Dendritic cell treated with granulocyte-macrophage colony-stimulating factor and Interleukin-4, amounts not matched to agents 40 ng/mL and 50 ng/mL, for 4 days (primary cell): Measurements from ENCODE around the gene CYTL1.
"Not testable (repeated sequence)": the region's sequence is repeated elsewhere in the genome, so short reads cannot be mapped to it uniquely, and the experiment has no call there.

Experiments used
- H3K27ac Mint-ChIP-seq: one replicate; pipeline ENCODE4 v1.8.0; 2022; ENCODE audit warnings: mild to moderate bottlenecking, mixed read lengths
- H3K27me3 Mint-ChIP-seq: one replicate; pipeline ENCODE4 v1.8.0; 2022; ENCODE audit warnings: mild to moderate bottlenecking, mixed read lengths
- H3K36me3 Mint-ChIP-seq: one replicate; pipeline ENCODE4 v1.8.0; 2022; ENCODE audit warnings: low read depth, mixed read lengths
- H3K4me1 Mint-ChIP-seq: one replicate; pipeline ENCODE4 v1.8.0; 2022; ENCODE audit warnings: low read depth, mixed read lengths
- H3K4me3 Mint-ChIP-seq: one replicate; pipeline ENCODE4 v1.8.0; 2022; ENCODE audit warnings: mild to moderate bottlenecking, moderate library complexity, mixed read lengths
- H3K9me3 Mint-ChIP-seq: one replicate; pipeline ENCODE4 v1.8.0; 2022; ENCODE audit warnings: mixed read lengths
- intact Hi-C: fragments of 100-400 bp; cut with micrococcal nuclease; formaldehyde crosslinking; loops from one replicate; pipeline ENCODE4 v1.15.0; 2022

The CYTL1 gene

DNA sequence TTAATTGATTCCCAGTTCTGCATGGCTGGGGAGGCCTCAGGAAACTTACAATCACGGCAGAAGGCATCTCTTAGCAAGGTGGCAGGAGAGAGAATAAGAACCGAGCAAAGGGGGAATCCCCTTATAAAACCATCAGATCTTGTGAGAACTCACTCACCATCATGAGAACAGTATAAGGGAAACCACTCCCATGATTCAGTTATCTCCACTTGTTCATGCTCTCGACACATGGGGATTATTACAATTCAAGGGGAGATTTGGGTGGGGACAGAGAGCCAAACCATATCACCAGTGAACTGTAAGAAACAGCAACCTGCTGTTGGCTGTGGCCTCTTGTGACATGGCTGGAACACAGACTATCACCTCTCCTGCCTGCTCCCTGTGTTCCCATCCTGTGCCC, 7.1 kb upstream of the CYTL1 start:
- intact Hi-C loops = no loop called here
- no peak overlapping the region for H3K27ac Mint-ChIP-seq
- no peaks in the 10 kb centered on the region for H3K36me3 Mint-ChIP-seq
- H3K4me3 Mint-ChIP-seq = no peak overlapping the region
- H3K4me1 Mint-ChIP-seq = peaks cover 29% of the 10 kb centered on the region
- H3K27me3 Mint-ChIP-seq = no peaks in the 10 kb centered on the region
- H3K9me3 Mint-ChIP-seq = no peaks in the 10 kb centered on the region

DNA sequence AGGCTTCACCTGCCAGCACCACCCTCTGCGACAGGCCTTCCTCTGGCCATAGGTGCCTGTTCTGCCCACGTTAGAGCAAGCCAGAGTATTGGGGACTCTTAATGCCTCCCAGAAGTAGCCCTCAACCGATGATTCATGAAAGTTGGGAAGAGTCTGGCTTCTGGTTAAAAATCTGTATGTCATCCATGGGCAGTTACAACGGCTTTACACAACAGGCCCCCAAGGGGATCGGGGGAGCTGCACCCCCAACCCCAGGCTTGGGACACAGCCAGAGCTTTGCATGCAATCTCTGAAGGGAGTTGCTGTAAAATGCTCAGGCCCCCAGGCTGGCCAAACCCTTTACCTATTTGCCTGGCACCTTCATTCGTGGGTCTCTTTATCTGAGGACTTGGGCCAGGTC, 5.4 kb upstream of the CYTL1 start:
- no peaks in the 10 kb centered on the region for H3K9me3 Mint-ChIP-seq
- H3K4me1 Mint-ChIP-seq = peaks cover 22% of the 10 kb centered on the region
- H3K4me3 Mint-ChIP-seq = no peak overlapping the region
- peaks cover under 1% of the 10 kb centered on the region for H3K27me3 Mint-ChIP-seq
- intact Hi-C loops = no loop called here
- no peaks in the 10 kb centered on the region for H3K36me3 Mint-ChIP-seq
- no peak overlapping the region for H3K27ac Mint-ChIP-seq

DNA sequence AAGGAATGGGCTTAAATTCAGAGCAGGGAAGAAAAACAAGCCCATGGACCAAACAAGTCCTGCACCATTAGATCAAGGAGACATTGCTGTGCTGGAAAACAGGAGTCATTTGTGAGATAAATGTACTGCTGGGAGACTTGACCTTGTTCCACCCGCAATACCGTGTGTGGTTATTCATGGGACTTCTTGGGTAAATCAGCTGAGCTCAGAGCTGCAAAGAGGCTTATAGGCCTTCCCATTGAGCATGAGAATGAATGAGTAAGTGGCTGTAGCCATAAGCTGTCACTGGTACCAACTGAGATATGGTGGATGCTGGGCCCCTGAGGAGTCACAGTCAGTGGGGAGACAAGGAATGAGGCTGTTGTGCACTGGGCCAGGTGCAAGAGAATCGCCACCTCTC, 2.3 kb upstream of the CYTL1 start:
- no peak overlapping the region for H3K27ac Mint-ChIP-seq
- H3K4me3 Mint-ChIP-seq = no peak overlapping the region
- peaks cover 35% of the 10 kb centered on the region for H3K4me1 Mint-ChIP-seq
- H3K36me3 Mint-ChIP-seq = no peaks in the 10 kb centered on the region
- intact Hi-C loops = no loop called here
- H3K27me3 Mint-ChIP-seq = peaks cover 10% of the 10 kb centered on the region
- H3K9me3 Mint-ChIP-seq = no peaks in the 10 kb centered on the region

DNA sequence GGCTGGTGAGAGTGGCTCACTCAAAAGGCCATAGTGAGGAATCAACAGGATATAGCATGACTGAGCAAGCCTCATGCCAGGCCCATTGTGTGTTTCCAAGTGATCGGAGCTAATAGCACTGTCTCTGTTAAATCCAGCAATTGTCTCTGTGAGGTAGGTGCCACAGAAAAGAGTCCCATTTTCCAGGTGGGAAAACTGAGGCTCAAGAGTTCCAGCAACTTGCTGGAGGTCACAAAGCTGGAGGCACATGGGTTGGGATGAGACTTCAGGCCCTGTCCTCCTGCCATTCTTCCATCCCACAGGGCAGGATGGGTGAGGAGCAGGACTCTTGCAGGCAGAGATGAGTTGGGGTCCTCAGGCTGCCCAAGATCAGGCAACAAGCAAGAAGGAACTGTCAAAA, 1.1 kb upstream of the CYTL1 start:
- intact Hi-C loops = no loop called here
- no peak overlapping the region for H3K4me3 Mint-ChIP-seq
- H3K27me3 Mint-ChIP-seq = peaks cover 10% of the 10 kb centered on the region
- no peaks in the 10 kb centered on the region for H3K9me3 Mint-ChIP-seq
- peaks cover 27% of the 10 kb centered on the region for H3K4me1 Mint-ChIP-seq
- no peaks in the 10 kb centered on the region for H3K36me3 Mint-ChIP-seq
- H3K27ac Mint-ChIP-seq = no peak overlapping the region

DNA sequence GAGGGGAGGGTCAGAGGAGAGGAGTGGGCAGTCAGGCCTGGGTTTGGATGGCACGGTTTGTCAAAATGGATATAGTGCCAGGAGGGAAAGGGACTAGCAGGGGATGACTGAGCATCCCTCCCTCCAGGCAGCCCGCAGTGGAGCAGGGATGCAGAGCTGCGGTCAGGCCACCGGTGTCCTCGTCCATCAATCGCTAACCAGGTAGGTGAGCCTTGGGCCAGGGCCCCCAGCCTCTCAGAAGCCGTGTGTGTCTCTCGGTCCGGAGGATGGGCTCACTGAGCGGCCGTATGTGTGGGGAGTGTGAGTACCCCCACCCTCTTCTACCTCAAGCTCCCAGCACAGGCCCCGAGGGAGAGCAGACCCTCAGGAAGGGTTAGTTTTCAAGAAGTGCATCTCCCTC, 538 bp upstream of the CYTL1 start:
- Mint-ChIP-seq H3K4me3 (no peak overlapping the region), H3K27me3 (peaks cover 10% of the 10 kb centered on the region), H3K9me3 (no peaks in the 10 kb centered on the region), H3K36me3 (no peaks in the 10 kb centered on the region), H3K4me1 (peaks cover 22% of the 10 kb centered on the region), H3K27ac (no peak overlapping the region)
- intact Hi-C loops = no loop called here

DNA sequence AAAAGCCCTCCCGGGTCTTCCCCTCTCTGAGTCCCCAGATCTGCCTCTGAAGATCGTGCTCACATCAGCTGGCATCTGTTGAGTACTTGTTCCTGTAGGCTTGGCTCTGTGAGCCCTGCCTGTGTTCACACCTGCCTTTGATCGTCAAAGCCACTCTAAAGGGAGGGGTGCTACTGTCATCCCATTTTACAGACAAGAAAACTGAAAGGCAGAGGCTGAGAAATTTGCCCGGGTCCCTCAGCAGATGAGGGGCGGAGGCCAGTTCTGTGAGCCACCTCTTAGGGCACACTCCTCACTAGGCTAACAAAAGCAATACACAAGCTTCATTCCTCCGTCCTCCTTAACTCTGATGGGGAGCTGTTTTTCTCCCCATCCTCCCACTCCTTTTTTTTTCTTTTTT, 655 bp downstream of the CYTL1 start:
- H3K36me3 Mint-ChIP-seq = no peaks in the 10 kb centered on the region
- no peak overlapping the region for H3K27ac Mint-ChIP-seq
- H3K9me3 Mint-ChIP-seq = no peaks in the 10 kb centered on the region
- H3K4me3 Mint-ChIP-seq = peak overlapping the region; percentile 2
- peaks cover 14% of the 10 kb centered on the region for H3K4me1 Mint-ChIP-seq
- peaks cover 10% of the 10 kb centered on the region for H3K27me3 Mint-ChIP-seq
- intact Hi-C loops = no loop called here

DNA sequence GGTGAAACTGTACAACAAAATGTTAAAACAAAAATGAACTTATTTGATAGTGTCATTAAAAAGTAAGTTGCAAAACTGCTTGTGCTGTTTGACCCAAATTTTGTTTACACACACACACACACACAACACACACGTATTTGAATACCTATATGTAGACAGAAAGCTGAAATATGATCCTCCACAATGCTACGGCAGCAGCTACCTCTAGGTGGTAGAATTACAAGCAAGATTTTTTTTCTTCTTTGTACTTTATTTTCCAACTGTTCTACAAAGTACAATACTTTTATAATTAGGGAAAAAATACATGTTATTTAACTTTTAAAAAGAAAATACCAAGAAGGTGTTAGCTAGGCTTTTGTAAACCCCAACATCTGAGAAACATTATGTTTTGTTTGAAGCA, 1.2 kb downstream of the CYTL1 start:
- H3K9me3 Mint-ChIP-seq = no peaks in the 10 kb centered on the region
- H3K27ac Mint-ChIP-seq = no peak overlapping the region
- H3K4me1 Mint-ChIP-seq = peaks cover 14% of the 10 kb centered on the region
- H3K36me3 Mint-ChIP-seq = no peaks in the 10 kb centered on the region
- no peak overlapping the region for H3K4me3 Mint-ChIP-seq
- peaks cover 10% of the 10 kb centered on the region for H3K27me3 Mint-ChIP-seq
- intact Hi-C loops = no loop called here

DNA sequence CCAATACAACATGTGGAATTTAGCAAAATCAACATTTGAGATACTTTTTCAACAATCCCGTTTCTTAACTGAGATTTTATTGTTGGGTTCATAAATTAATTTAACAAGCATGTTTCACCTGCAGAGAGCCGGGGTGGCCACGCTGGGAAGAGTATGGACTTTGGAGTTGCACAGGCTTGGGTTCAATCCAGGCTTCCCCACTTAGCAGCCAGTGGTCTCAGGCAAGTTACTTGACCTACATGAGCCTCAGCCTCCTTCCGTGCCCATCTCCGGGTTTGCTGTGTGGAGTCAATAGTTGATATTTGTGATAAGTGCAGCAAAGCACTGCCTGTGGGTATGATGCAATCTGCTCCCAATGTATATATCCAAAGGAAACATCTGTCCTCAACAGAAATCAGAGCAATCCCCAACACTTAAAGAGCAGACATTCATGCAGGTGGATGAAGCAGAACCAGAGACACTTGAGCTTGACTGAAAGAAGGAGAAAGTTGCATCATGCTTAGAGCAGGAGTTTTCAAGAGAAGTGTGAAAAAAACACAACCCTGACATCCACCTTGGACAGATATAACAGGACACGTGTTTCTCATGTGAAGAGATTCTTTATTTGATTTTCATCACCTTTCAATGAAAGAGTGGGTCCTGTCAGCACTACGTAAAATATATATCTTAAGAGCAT, 5.1 kb downstream of the CYTL1 start:
- Mint-ChIP-seq H3K4me1 (peaks cover 8% of the 10 kb centered on the region), H3K27ac (no peak overlapping the region), H3K27me3 (peaks cover 4% of the 10 kb centered on the region), H3K9me3 (no peaks in the 10 kb centered on the region), H3K4me3 (no peak overlapping the region), H3K36me3 (no peaks in the 10 kb centered on the region)
- intact Hi-C loops = no loop called here

DNA sequence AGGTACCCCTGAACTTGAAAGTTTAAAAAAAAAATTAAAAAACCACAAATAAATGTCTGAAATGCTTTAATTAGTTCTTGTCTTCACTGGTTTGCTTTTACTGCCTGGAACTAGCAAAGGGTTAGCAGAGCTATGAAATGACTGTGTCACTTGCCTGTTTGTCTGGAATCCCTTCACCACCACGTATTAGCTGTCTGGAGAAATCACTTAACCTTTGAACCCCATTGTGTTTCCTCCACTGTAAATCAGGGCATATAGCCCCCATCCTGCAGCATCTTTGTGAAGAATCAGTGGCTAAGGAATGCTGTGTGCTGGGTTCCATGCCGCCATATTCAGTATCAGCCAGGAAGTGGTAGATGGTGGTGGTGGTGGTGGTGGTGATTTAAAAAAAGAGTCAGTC, 6.3 kb downstream of the CYTL1 start:
- intact Hi-C loops = no loop called here
- no peak overlapping the region for H3K4me3 Mint-ChIP-seq
- H3K36me3 Mint-ChIP-seq = no peaks in the 10 kb centered on the region
- H3K9me3 Mint-ChIP-seq = no peaks in the 10 kb centered on the region
- H3K27ac Mint-ChIP-seq = no peak overlapping the region
- no peaks in the 10 kb centered on the region for H3K27me3 Mint-ChIP-seq
- H3K4me1 Mint-ChIP-seq = peaks cover 4% of the 10 kb centered on the region

DNA sequence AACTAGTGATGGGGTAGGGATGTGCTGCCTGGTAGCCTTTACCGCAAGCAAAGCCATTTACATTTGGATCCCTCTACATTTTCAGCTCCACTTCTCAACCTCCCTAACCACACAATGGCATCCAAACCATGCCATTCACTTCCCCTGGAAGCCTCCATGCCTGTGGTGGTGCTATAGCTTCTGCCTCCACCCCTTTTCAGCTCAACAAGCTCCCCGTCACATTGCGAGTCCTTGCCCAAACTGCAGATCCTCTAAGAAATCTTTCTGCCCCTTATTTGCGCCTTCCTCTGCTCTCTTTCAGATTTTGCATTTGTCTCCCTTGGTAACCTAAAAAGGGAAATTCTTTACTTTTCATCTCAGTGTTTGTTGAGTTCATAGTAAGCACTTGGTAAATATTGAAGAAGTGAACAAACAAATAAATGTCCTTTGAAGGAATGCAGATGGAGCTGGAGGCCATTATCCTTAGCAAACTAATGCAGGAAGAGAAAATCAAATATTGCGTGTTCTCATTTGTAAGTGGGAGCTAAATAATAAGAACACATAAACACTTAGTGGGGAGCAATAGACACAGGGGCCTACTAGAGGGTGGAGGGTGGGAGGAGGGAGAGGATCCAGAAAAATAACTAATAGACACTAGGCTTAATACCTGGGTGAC, 6.9 kb downstream of the CYTL1 start:
- no peaks in the 10 kb centered on the region for H3K27me3 Mint-ChIP-seq
- intact Hi-C loops = no loop called here
- no peaks in the 10 kb centered on the region for H3K9me3 Mint-ChIP-seq
- H3K36me3 Mint-ChIP-seq = no peaks in the 10 kb centered on the region
- H3K4me1 Mint-ChIP-seq = no peaks in the 10 kb centered on the region
- no peak overlapping the region for H3K4me3 Mint-ChIP-seq
- no peak overlapping the region for H3K27ac Mint-ChIP-seq

DNA sequence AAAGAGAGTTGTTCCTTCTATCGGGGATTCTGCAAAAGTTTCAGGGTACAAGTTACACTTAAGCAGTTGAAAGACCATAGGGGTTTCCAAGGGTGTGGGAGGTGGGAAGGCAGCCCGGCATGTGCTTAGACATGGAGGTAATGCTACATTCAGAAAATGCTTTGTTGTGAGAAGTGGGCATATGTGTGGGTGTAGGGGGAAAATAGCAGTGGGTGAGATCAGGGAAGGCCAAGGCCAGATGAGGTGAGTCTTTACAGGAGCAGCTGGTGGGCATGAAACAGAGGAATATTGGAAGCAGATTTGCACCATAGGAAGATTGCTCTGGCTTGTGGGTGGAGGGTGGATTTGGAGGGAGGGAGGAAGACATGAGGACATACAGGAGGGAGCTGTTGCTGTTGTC, 8.3 kb downstream of the CYTL1 start:
- no peaks in the 10 kb centered on the region for H3K9me3 Mint-ChIP-seq
- H3K4me3 Mint-ChIP-seq = no peak overlapping the region
- H3K36me3 Mint-ChIP-seq = no peaks in the 10 kb centered on the region
- H3K27ac Mint-ChIP-seq = no peak overlapping the region
- H3K4me1 Mint-ChIP-seq = no peaks in the 10 kb centered on the region
- no peaks in the 10 kb centered on the region for H3K27me3 Mint-ChIP-seq
- intact Hi-C loops = no loop called here

DNA sequence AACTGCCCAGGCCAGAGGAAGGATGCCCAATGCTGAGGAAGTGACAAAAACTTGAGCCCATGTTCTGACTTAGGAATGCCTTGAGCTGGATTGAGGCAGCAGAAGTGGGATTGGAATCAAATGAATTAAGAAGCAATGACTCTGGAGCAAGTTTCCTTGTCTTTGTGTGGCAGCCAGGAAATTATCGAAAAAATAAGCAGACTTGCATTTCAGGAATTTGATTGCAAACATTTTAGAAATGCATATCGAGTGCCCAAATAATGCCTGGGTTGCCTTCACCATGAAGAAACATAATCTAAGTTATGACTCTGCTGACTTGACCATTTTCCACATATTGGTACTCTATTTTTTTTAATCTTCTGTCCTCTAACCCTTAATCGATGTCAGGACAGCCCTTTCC, 9.5 kb downstream of the CYTL1 start:
- H3K27ac Mint-ChIP-seq = no peak overlapping the region
- no peaks in the 10 kb centered on the region for H3K36me3 Mint-ChIP-seq
- no peaks in the 10 kb centered on the region for H3K27me3 Mint-ChIP-seq
- H3K4me3 Mint-ChIP-seq = no peak overlapping the region
- H3K9me3 Mint-ChIP-seq = no peaks in the 10 kb centered on the region
- H3K4me1 Mint-ChIP-seq = no peaks in the 10 kb centered on the region
- intact Hi-C loops = no loop called here

DNA sequence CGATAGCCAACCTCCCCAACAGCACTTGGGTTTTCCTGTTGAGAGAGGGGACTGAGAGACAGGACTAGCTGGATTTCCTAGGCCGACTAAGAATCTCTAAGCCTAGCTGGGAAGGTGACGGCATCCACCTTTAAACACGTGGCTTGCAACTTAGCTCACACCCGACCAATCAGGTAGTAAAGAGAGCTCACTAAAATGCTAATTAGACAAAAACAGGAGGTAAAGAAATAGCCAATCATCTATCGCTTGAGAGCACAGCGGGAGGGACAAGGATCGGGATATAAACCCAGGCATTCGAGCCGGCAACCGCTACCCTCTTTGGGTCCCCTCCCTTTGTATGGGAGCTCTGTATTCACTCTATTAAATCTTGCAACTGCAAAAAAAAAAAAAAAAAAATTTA, 12.3 kb downstream of the CYTL1 start:
- H3K4me3 Mint-ChIP-seq, H3K27ac Mint-ChIP-seq, H3K27me3 Mint-ChIP-seq, H3K9me3 Mint-ChIP-seq, intact Hi-C loops, H3K4me1 Mint-ChIP-seq, H3K36me3 Mint-ChIP-seq: not testable (repeated sequence)

DNA sequence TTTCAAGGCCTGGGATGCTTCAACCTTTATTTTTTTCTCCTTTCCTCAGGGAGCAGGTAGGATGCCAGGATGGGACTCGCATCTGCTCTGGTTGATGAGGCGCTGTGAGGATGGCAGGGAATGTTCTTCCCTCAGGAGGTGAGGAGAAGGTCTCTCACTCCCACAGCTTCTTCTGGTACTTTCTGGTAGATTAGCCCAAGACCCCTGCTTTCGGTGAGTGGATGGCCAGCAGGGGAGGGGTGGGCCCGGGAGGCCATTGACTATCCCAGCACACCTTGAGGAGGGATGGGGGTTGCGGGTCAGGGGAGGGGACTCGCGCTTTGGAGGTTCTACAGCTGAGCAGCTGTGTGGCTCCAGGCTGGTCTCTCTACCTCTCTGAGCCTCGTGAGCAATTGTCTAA, 14.8 kb downstream of the CYTL1 start:
- H3K9me3 Mint-ChIP-seq = no peaks in the 10 kb centered on the region
- intact Hi-C loops = no loop called here
- H3K27ac Mint-ChIP-seq = no peak overlapping the region
- no peaks in the 10 kb centered on the region for H3K36me3 Mint-ChIP-seq
- no peaks in the 10 kb centered on the region for H3K4me1 Mint-ChIP-seq
- H3K4me3 Mint-ChIP-seq = no peak overlapping the region
- peaks cover 7% of the 10 kb centered on the region for H3K27me3 Mint-ChIP-seq

DNA sequence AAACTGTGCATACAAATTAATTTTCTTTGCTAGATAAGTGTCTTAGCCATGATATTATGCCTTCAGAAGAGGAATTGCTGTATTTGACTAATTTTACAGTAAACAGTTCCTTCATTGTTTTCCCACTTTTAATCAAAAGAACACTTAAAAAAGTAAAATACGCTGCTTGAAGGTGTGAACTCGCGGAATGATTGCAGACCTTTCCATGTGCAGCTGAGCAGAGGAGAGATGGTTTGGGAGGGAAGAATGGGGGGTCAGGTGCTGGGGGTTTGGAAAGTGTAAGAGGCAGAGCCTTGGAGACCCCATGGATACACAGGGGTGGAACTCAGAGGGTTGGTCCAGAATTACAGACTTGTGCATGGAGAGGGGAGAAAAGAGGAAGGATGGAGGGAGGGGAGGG, 15.3 kb downstream of the CYTL1 start:
- intact Hi-C loops = no loop called here
- Mint-ChIP-seq H3K36me3 (no peaks in the 10 kb centered on the region), H3K27me3 (peaks cover 7% of the 10 kb centered on the region), H3K27ac (no peak overlapping the region), H3K9me3 (no peaks in the 10 kb centered on the region), H3K4me3 (no peak overlapping the region), H3K4me1 (no peaks in the 10 kb centered on the region)
